T-helper 2 cell (primary cell): ENCODE data around the gene NPLOC4.

Experiments used
- DNase-seq, 5 experiments: peaks; one replicate each; pipeline versions ENCODE4 v3.0.0 to v3.0.0-alpha.2; 2012 to 2022

The NPLOC4 gene

GRCh38 chr17:81517009-81517338 lies 119.9 kb downstream of the NPLOC4 start:
- no peak for DNase-seq

GRCh38 chr17:81516439-81516838 lies 120.5 kb downstream of the NPLOC4 start:
- DNase-seq, result no peak

GRCh38 chr17:81515530-81516041 lies 121.3 kb downstream of the NPLOC4 start:
- no peak for DNase-seq

GRCh38 chr17:81514739-81515529 lies 122.0 kb downstream of the NPLOC4 start:
- DNase-seq, result peak; percentile 33 to 80 (median 61)

GRCh38 chr17:81514489-81514738 lies 122.5 kb downstream of the NPLOC4 start:
- DNase-seq, result peak in 1 of 5 experiments; percentile 24

DNA sequence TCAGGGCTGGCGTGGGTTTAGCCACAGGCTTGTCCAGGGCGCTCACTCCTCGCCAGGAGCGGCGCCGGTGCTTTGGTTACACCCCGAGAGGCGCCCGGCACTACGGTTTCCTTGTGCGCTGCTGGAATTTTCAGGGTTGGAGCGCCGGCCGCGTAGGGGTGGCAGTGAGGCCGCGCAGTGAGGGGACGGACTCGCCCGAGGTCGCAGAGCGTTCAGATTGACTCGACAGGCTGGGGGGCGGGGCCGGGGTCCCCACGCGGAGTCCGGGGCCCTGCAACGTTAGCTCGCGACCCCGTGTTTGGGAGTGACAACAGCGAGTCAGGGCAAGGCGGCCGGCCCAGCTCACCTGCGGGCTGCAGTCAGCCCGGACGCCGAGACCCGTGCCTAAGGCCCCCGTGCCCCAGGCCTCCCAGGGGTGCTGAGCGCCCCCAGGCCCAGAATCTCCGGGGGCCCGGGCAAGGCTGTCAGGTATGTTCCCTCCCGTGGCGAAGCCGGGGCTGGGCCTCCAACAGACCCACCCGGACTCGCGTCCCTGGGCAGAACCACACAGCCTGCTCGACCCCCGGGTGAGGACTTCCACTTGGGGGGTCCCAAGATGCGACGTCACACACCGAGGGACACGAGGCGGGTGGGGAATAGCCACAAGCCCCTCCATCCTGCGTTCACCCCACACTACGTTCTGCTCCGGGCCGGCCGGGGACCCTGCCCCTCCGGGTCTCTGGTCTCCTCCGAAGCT lies 123.0 kb downstream of the NPLOC4 start:
- peak in 2 of 5 experiments; percentile 23 to 53 for DNase-seq

DNA sequence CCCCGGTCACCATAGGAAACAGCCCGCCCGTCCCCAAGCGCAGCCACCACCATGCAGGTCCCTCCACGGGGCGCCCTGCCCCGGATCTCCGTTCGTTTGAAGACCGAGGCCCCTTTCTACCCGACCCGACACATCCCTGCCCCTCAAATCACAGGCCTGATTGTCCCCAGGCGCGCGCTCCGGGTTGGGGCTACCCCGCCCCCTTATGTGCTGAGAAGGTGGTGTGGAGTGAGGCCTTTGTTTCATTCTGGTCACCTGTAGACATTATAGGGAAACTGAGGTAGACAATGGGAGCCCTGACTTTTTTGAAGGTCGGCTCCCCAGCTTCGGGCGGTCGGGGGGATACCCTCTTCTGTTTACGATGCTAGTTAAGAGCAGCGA lies 123.5 kb downstream of the NPLOC4 start:
- peak in 4 of 5 experiments; percentile 33 to 83 (median 50) for DNase-seq

- peak; percentile 81 to 96 (median 84) for DNase-seq
Observed at GRCh38 chr17:81512562-81513371, 124.1 kb downstream of the NPLOC4 start, which contains the start of gene ACTG1. Gene ACTG1 (minus strand): TSS chr17:81512799. CDS start chr17:81512354, 445 bp downstream.

DNA sequence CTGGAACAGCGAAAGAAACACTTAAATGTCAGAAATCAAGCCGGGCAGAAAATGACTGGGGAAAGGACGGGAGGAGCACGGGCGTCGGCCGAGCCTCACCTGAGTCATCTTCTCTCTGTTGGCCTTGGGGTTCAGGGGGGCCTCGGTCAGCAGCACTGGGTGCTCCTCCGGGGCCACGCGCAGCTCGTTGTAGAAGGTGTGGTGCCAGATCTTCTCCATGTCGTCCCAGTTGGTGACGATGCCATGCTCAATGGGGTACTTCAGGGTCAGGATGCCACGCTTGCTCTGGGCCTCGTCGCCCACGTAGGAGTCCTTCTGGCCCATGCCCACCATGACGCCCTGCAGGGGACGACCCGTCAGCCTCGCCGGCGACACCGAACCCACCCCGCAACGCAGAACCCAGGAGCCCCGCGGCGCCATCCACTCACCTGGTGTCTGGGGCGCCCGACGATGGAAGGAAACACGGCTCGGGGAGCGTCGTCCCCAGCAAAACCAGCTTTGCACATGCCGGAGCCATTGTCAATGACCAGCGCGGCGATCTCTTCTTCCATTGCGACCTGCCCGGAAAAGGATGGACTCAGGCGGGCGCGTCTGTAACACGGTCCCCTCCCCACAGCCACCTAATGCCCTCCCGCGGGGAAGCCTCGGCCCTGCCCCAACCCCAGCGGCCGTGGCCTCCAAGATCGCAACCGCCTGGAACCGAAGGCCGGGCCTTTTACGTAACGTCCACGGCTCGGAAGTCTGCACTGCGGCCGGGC lies 124.9 kb downstream of the NPLOC4 start:
- DNase-seq, result peak in 1 of 5 experiments; percentile 44

GRCh38 chr17:81511554-81511803 lies 125.4 kb downstream of the NPLOC4 start:
- no peak for DNase-seq

- peak in 2 of 5 experiments; percentile 44 to 68 for DNase-seq
Observed at GRCh38 chr17:81510785-81511553, 125.9 kb downstream of the NPLOC4 start.

- DNase-seq, result peak in 1 of 5 experiments; percentile 17
Observed at GRCh38 chr17:81509972-81510784, 126.7 kb downstream of the NPLOC4 start.

DNA sequence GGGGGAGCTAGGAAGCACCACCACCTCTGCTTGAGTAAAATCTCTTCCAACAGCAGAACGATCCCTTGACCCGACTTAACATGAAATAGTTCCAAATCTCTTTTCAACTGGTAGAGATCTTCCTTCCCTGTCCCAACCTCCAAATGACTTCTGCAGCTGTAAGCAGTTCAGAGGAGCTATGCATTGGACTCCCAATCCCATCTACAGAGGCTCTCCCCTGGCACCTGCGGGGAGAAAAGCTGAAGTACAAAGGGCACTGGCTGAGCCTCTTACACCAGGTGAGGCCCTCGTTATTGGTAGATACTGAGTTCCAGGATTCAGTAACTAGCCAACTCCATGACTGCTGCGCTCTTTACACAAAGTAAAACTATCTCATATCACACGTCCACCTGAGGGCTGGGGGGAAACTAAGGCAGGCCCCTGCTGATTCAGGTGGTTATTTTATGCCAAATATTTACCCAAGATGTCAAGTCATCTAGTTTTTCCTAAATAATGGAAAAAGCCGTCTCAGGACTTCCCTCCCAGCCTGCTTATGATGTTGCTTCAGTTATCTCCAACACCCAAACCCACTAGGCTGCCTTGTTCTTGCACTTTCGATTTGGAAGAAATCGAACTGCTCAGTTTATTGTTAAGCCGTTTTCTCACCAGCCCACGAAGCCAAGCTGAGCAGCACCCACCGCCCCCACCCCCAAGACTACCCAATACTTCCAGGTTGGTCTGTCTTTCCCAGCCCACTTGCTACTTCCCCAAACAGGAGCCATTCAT lies 127.5 kb downstream of the NPLOC4 start:
- peak in 2 of 5 experiments; percentile 22 to 58 for DNase-seq

- peak in 1 of 5 experiments; percentile 25 for DNase-seq
Observed at GRCh38 chr17:81508639-81509206, 128.2 kb downstream of the NPLOC4 start.
